ENCODE measurements around the gene PKP1.

Gene PKP1

GRCh38 chr1:201260648-201261311 lies 22.5 kb upstream of the PKP1 start:
- DNase-seq (ENCODE audit: low read depth): no peak

- no peak for DNase-seq (ENCODE audit: low read depth)
Observed at GRCh38 chr1:201261771-201262547, 21.3 kb upstream of the PKP1 start.

GRCh38 chr1:201262963-201263608 lies 20.2 kb upstream of the PKP1 start:
- DNase-seq (ENCODE audit: low read depth): no peak

GRCh38 chr1:201264072-201264471 lies 19.2 kb upstream of the PKP1 start:
- DNase-seq (ENCODE audit: low read depth): no peak

GRCh38 chr1:201264554-201264953 lies 18.8 kb upstream of the PKP1 start:
- no peak for DNase-seq (ENCODE audit: low read depth)

- DNase-seq (ENCODE audit: low read depth): no peak
Observed at GRCh38 chr1:201265756-201266155, 17.6 kb upstream of the PKP1 start.

- no peak for DNase-seq (ENCODE audit: low read depth)
Observed at GRCh38 chr1:201266276-201266675, 17.0 kb upstream of the PKP1 start.

- no peak for DNase-seq (ENCODE audit: low read depth)
Observed at GRCh38 chr1:201266774-201267173, 16.5 kb upstream of the PKP1 start.

- DNase-seq (ENCODE audit: low read depth): no peak
Observed at GRCh38 chr1:201267481-201268229, 15.7 kb upstream of the PKP1 start.

GRCh38 chr1:201268604-201269151 lies 14.6 kb upstream of the PKP1 start:
- DNase-seq (ENCODE audit: low read depth): no peak

GRCh38 chr1:201269281-201269680 lies 14.0 kb upstream of the PKP1 start:
- no peak for DNase-seq (ENCODE audit: low read depth)

- no peak for DNase-seq (ENCODE audit: low read depth)
Observed at GRCh38 chr1:201269900-201270410, 13.4 kb upstream of the PKP1 start.

- no peak for DNase-seq (ENCODE audit: low read depth)
Observed at GRCh38 chr1:201270616-201271390, 12.5 kb upstream of the PKP1 start.

GRCh38 chr1:201272799-201273198 lies 10.5 kb upstream of the PKP1 start:
- DNase-seq (ENCODE audit: low read depth): no peak

- DNase-seq (ENCODE audit: low read depth): no peak
Observed at GRCh38 chr1:201274616-201275252, 8.6 kb upstream of the PKP1 start.

- DNase-seq (ENCODE audit: low read depth): no peak
Observed at GRCh38 chr1:201275253-201275666, 8.0 kb upstream of the PKP1 start.

- no peak for DNase-seq (ENCODE audit: low read depth)
Observed at GRCh38 chr1:201276891-201277290, 6.4 kb upstream of the PKP1 start.

- DNase-seq (ENCODE audit: low read depth): no peak
Observed at GRCh38 chr1:201277441-201277840, 5.9 kb upstream of the PKP1 start.

- DNase-seq (ENCODE audit: low read depth): no peak
Observed at GRCh38 chr1:201279313-201279712, 4.0 kb upstream of the PKP1 start.

- DNase-seq (ENCODE audit: low read depth): no peak
Observed at GRCh38 chr1:201280884-201281283, 2.4 kb upstream of the PKP1 start.

- DNase-seq (ENCODE audit: low read depth): no peak
Observed at GRCh38 chr1:201281573-201281972, 1.7 kb upstream of the PKP1 start.

Measured in activated T-helper 9 cell treated with anti-CD3 and anti-CD28 coated beads, Interleukin-2, amount 50 U/mL, for 16 hours (primary cell).